GM19328 (cell line): Measurements from ENCODE around the gene ELAPOR1.
"Not testable (repeated sequence)": the region's sequence is repeated elsewhere in the genome, so short reads cannot be mapped to it uniquely, and the experiment has no call there.

Source experiments
- ATAC-seq: cut with Tn5 transposase; IDR thresholded peaks from one replicate; pipeline ENCODE4 v1.9.1; 2021; ENCODE audit warnings: mild to moderate bottlenecking, moderate library complexity; ENCODE audit not compliant: unreplicated experiment

The ELAPOR1 gene

DNA sequence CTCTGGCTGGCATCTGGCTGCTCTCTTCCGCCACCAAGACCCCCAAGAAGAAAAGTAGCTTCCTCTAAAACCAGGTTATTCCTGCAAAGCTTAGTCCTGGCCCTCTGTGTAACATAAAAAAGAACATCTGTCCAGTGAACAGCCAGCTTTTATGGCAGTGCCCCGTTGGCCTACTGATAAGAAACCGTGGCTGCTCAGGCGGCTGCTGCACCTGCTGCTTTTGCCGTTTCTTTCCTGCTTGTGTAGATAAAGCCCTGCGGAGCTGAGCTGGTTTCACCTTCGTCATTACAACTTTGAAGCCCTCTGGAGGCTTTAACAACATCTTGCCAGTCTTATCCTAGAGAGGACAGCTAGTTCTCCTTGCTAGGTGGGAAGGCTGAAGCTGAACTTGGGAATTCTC, 20.5 kb downstream of the ELAPOR1 start:
- no peak for ATAC-seq

DNA sequence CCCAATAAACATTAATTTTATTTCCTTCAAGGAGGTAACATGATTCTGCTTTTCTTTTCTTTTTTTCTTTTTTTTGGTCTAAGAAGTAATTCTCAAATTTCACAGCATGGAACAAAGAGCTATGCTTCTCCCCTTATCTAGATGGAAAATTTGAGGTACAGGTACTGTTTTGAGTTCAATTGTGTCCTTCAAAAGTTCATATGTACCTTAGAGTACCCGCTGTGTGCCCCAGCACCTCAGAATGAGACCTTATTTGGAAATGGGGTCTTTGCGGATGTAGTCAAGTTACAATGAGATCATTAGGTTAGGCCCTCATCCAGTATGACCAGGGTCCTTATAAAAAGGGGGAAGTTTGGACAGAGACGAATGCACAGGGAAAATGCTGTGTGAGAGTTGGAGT, 22.0 kb downstream of the ELAPOR1 start:
- no peak for ATAC-seq

DNA sequence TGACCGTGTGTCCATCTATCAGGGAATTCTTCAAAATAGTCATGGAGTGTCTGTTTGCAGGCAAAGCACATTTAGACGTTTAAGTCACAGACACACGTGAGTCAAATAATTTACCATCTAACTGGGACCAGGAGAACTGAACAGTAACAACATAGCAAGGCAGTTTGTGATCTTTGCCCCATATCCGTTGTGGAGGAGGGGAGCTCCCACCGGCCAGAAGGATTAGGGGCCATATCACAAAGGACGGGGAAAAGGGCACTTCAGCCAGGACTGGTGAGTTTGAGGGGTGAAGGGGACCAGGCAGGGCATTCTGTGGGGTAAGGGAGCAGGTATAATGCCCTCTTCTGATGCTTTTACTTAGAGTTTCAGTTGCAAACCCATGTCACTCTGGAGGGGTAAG, 22.9 kb downstream of the ELAPOR1 start:
- no peak for ATAC-seq

DNA sequence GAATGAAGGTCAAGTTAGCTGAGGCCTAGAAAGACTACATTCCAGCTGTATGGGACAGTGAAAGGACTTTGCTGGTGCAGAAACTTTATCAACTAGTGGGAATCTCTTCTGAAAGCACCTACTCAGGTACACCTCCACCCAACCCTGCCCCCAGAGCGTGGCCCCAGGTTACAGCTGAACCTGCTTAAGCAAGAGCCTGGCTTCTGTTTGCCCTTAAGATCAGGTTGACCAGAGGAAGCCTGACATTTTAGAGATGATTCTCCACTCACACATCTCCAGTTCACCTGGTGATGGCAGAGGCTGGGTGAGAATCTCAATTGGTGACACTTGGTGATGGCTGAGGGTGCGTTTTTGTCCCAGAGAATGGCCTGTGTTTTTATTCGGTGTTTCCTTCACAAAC, 24.0 kb downstream of the ELAPOR1 start:
- no peak for ATAC-seq

DNA sequence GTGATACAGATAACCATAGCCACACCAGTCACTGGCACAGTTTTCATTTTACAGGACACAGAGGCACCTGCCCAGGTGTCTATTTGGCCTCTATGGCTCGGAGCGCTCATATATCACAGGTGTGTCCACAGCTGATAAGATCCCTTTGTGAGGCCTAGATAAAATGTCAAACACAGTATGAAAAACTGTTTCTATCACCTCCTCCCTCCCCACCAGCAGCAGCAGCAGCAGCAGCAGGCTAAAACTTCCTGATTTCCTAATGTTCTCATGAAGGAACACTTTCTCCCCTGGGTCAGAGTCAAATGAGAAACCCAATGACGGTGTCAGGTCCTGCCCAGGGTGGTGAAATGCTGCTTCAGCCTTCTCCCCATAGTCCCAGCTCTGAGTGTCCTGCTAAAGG, 24.4 kb downstream of the ELAPOR1 start:
- ATAC-seq: no peak

DNA sequence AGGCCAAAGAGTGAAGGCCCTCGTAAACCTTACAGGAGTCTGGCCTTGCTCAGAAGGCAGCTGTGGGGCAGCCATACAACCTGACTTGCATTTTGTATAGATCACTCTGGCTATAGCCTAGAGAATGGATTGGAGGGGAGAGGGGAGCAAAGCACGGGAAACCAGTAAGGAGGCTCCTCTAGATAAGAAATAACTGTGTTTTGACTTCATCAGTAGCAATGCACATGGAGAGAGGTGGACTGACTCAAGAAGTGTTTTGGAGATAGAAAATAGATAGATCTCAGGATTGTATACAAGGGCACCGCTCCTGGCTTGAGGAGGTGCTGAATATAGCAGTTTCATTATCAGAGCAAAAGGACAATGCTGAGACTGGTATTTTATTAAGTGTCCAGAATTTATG, 26.5 kb downstream of the ELAPOR1 start:
- ATAC-seq: no peak

DNA sequence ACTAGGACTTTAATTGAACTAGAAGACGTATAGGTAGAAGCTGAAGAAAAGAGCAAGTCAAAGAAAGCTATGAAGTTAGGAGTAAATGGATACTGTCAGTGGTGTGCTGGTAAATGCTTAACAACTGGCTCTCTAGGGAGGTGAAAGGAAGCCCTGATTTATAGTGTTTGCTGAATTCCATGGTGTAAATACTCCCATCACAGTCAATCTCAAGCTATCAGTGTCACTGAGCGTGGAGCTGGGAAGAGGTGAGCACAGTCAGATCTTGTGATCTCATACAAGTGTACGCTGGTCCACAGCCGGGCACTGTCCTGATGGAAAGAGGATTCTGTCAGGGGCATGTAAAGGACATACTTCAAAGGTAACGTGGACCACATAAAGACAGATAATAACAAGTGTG, 28.3 kb downstream of the ELAPOR1 start:
- no peak for ATAC-seq

DNA sequence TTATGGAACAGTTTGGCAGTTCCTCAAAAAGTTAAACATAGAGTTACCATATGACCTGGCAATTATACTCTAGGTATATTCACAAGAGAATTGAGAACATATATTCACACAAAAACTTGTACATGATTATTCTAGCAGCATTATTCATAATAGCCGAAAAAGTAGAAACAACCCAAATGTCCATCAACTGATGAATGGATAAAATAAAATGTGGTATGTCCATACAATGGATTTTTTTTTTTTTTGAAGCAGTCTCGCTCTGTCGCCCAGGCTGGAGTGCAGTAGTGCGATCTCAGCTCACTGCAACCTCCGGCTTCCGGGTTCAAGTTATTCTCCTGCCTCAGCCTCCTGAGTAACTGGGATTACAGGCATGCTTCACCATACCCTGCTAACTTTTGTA, 28.8 kb downstream of the ELAPOR1 start:
- not testable (repeated sequence) for ATAC-seq

DNA sequence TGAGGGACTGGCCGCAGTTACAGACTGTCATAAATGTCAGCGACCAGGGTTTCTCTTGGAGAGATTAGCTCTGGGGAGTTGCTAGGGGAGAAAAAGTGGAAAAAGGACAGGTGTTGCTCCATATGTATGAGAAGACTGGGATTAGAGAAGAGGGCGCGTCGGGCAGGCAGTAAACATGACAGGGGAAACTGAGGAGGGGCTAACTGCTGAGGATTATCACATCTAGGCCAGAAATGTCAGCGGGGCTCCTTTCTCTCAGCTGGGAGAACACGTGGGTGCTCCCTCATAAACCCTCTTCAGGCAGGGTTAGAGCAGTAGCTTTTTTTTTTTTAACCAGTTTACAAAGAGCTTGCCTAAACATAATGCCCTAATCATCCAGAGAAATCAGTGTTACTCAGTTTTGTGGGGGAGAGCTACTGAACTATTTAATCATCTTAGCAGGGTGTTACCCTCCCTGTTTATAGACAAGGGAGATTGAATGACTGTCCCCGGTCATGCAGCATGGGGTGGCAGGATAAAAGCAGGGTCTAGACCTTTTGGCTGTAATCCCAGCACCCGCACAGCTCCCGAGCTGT, 35.2 kb downstream of the ELAPOR1 start:
- no peak for ATAC-seq

DNA sequence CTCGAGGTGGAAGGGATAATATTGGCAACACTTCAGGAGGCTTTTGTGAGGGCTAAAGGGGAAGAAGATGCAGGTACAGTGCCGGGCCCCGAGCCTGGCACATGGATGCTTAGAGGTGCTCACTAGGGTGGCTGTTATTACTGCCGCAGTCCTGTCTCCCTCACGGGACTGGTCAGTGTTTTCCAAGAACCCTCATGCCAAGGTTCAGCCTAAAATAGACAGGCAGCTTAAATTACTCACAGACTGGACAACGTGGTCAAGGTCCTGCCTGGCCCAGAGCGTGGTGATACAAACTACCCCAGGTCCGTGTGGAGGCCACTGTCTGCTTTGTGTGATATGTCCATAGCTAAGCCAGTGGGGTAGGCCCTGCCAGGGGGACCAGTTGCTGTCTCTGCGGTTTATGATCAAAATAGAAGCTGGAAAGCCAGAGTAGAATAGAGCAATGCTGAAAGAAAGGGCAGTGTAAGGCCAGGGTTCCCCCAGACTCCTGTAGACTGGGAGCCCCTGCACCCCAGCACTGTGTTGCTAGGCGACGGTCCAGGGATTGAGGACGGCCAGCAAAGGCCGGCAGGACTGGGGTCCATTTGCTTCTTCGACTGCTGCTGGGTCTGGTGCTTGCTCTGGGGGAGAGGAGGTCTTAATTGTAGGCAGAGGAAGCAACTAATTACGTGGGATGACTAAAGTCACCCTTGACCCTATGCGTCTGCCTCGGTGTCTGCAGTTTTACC, 36.1 kb downstream of the ELAPOR1 start:
- ATAC-seq: no peak

DNA sequence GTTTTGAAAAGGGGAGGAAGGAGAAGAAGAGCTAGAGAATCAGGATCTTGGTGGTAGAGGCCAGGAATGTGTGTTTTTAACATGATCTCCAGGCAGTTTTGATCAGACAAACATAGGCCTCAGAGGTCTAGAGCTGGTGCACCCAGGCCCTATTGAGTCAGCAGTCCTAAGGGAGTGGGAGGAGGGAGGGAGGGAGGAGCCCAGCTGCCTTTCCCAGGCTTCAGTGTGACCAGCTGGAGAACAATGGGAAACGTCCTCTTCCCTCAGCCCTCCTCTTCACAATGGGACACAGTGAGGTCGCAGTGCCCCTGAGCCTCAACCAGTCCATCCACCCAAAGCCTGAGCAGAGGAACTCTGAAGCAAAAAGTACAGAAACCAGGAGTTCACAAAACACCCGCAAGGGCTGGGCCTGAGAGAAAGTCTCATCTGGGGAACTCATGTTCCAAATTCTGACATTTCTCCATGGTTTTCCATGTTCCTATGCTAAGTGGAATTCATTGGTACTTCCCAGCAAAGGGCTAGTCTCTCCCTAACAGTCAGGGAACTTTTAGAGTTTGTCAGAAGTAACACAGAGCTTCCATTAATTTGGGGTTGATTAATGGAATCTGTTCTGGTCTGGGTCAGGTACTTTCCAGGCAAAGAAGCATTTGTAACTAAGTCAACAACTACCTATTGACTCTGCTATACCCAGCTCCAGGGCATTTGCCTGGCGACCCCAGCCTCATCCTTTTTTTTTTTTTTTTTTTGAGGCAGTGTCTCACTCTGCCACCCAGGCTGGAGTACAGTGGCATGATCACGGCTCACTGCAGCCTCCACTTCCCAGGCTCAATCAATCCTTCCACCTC, 37.5 kb downstream of the ELAPOR1 start:
- ATAC-seq: no peak

DNA sequence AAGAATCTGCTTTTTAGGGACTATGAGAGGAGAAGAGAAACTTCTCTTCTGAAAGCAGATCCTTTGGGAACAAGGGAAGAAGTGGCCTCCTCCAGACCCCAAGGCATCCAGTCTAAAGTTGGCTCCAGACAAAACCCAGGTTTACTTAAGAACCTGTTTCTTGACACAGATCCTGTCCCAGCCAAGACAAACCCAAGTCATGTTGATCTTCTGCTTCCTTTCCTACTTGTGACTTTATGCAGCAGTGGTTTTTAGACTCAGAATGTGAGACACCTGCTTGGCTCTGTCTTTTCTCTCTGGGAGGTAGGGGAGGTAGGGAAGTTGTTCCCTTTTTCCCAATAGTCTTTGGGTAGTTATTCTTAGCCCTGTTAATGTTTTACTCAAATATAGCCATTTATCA, 38.3 kb downstream of the ELAPOR1 start:
- ATAC-seq: no peak

DNA sequence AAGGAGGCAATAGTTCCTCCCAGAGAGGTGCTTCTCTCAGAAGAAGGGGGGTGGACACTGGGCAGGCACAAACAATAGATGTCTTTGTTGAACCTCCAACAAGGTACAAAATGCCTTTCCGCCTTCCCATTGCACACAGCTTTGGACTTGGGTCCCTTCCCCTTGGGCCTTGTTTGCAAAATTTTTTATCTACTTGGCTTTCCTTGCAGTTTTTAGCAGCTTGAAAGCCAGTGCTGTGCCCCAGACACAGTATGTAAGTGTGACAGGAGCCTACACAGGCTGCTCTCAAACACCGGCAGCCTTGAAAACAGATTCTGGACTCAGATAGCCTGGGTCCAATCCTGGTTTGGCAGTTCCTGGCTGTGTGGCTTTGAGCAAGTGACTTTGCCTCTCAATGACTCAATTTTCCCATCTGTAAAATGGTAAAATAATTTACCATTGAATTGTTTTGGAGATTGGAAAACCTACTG, 43.0 kb downstream of the ELAPOR1 start:
- no peak for ATAC-seq

DNA sequence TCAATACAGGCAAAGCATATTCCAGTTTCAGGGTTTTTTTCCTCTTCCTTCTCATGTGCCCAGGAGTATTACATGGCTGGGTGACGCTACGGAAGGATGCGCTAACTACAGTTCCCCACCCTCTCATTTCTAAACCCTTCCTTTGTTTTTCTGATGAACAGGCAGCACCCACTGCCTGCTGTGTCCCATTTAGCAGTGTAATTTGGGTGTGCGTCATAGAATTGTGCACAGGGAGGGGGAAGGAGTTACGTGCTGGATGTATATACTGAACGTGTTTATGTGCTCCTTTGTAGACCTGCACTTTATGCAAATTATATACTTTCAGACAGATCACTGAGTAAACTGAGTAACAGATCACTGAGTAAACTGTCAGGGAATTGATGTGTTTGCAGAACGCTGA, 44.5 kb downstream of the ELAPOR1 start:
- ATAC-seq: no peak

DNA sequence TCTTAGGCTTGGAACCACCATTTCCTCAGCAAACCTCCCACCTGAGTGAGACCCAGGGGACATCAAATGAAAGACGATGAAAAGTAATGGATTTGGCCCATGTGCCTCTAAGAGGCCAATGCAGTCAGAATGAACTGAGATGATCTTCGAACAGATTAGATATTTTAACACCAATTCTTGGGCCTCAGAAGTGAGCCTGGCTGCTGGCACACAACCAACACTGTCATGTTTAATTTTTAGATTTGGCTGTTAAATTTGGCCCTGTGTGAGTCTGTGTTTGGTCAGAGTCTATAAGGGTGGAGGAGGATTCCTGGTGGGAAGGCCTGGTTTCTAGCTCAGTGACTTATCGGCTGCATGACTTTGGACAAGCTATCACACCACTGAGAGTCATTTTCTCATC, 45.4 kb downstream of the ELAPOR1 start:
- no peak for ATAC-seq

DNA sequence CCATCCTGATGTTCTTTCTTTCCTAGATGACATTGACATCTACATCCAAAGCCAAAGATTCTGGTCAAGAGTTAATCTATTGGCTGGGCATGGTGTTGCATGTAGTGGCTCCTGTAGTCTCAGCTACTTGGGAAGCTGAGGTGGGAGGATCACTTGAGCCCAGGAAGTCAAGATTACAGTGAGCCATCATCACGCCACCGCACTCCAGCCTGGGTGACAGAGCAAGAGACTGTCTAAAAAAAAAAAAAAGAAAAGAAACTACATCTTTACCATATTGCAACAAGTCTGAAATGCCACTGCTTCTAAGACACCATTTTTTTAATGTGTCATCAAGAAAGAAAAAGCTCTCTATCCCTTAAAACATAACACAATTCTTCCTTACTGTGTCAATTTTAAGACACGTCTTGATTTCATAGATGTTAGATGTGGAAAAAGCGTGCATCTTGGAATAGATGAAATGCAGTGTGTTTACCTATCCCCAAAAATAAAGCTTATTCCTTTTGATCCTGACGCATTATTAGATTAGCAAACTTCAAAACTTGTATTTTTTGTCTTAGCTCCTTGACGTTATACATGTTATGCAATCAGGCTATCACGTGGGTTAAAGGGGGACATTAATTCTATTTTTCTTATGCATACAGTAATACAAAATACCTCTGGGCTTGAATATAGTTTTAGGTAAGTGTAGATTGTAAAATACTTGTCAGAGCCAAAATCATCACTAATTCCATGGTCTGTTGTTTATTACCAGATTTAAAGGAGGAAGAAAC, 46.3 kb downstream of the ELAPOR1 start:
- ATAC-seq: no peak

DNA sequence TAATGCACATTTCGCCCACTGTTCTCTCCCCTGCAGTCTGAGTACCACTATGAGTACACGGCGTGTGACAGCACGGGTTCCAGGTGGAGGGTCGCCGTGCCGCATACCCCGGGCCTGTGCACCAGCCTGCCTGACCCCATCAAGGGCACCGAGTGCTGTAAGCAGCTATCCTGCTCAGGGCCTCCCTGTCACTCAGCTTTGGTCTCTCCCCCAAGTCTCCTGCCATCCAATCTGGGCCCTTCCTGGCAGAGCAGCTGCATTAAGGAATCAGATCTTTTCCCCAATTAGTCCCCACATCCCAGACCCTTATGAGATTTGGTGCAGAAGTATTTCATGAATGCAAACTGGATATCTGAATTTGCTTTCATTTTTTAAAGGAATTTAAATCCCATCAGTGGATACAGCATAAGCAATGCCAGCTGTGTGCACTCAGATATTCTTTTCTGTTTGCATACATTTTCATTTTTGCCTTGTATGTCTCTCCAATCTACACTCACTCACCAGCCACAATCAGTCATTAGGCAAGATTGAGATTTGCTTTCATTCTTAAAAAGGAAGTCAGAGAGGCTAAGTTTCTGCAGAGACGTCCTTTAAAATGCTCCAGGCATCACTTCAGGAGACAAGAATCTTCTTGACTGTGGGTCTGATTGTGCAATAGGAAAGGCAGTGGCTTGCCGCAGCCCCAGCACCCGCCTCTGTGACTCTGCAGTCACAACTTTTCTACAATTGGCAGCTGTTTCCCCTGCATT, 48.1 kb downstream of the ELAPOR1 start:
- ATAC-seq: no peak

DNA sequence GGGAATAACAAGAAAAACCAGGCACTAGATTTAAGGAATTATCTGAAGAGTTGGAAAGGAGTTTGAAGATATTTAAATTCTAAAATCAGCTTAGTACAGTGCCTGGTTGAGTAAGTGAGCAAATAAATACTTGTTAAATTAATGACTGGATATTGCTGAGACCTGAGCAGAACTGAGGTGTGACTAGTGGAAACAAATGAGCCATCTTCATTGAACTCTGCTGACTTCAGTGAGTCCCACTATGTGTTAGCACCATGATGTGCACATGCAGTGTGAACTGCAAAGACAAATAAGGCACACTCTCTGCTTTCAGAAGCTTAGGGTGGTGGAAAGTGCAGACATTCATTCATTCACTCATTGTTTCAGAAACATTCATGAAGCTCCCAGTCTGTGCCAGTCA, 48.7 kb downstream of the ELAPOR1 start:
- ATAC-seq: no peak

DNA sequence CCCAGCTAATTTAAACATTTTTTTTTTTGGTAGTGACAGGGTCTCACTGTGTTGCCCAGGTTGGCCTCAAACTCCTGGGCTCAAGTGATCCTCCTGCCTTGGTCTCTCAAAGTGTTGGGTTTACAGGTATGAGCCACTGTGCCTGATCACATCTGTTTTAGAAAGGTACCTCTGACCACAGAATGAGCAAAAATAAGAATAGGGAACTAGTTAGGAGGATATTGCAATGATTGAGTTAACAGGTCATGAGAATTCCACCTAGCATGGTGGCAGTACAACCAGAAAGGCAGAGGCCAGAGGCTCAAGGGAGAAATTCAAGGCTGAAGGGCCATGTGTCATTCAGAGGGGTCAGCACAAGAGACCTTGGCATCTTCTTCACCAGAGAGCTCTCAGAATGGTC, 49.6 kb downstream of the ELAPOR1 start:
- no peak for ATAC-seq
